ENCODE results near the gene LIPJ. TPM values are rescaled to one million over a fixed set of nuclear protein-coding genes. Genes with fewer than 3 reads are reported as not detected.

LIPJ gene
- total RNA-seq, 2 experiments from 2014 or later, result 0.06 TPM; not detected in 1

DNA sequence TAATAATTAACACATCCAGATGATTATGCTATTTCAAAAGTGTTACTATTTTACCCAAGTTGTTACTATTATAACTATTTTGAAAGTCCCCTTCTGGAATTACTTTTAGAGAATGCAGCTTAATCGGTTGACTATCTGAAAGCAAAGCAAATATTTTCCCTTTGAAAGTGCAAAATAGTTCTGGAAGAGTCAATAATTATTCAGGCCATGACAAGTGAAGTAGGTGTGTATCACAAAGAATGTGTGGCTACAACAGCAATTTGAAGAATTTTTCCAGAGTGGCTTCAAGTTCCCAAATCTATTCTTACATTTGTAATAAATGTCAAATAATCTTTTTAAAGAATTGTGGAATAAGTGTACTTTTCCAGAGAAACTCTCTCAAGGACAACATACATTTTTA is 46.2 kb upstream of the LIPJ start:
- H3K4me3 ChIP-seq (ENCODE audit: low read depth, low read length, poor library complexity, severe bottlenecking), result no peak overlapping the region
- DNase-seq (ENCODE audit: low spot score), result no peak
- BruUV-seq (replicated peaks), result no TSS peak
- H3K36me3 ChIP-seq (ENCODE audit: insufficient read depth, low read length), result no peaks in the 10 kb centered on the region
- ChIA-PET CTCF (ENCODE audit: unreplicated experiment) (no interaction called here), POLR2A (no interaction called here)
- no peaks in the 10 kb centered on the region for H3K4me1 ChIP-seq (ENCODE audit: insufficient read depth, low read length, poor library complexity, severe bottlenecking)
- H3K27ac ChIP-seq (ENCODE audit: low read depth, low read length, poor library complexity, severe bottlenecking), result no peak overlapping the region
- intact Hi-C loops (cut with micrococcal nuclease; ENCODE audit: unreplicated experiment), result no loop called here
- H3K79me2 ChIP-seq (ENCODE audit: insufficient read depth, low read depth, low read length), result no peaks in the 10 kb centered on the region
- H3K4me2 ChIP-seq (ENCODE audit: low read length), result no peak overlapping the region
- H4K20me1 ChIP-seq (ENCODE audit: insufficient read depth, low read length), result no peaks in the 10 kb centered on the region
- H2AFZ ChIP-seq (ENCODE audit: low read length), result no peak overlapping the region
- H3K9me3 ChIP-seq (ENCODE audit: low read length), result no peaks in the 10 kb centered on the region
- H3K9me2 ChIP-seq (ENCODE audit: insufficient read depth, low read length), result no peaks in the 10 kb centered on the region
- TF ChIP-seq CTCF (conservative IDR thresholded peaks at IDR 0.05; ENCODE audit: low read length), result no peak
- no peak for TF ChIP-seq EZH2phosphoT487 (IDR thresholded peaks at IDR 0.05; ENCODE audit: borderline replicate concordance, low read depth, low read length)

GRCh38 chr10:88541116-88541626 is 45.4 kb upstream of the LIPJ start:
- intact Hi-C loops (cut with micrococcal nuclease; ENCODE audit: unreplicated experiment), result no loop called here
- Histone ChIP-seq H3K9me3 (ENCODE audit: low read length) (no peaks in the 10 kb centered on the region), H2AFZ (ENCODE audit: low read length) (no peak overlapping the region), H3K27ac (ENCODE audit: low read depth, low read length, poor library complexity, severe bottlenecking) (no peak overlapping the region), H3K79me2 (ENCODE audit: insufficient read depth, low read depth, low read length) (no peaks in the 10 kb centered on the region), H4K20me1 (ENCODE audit: insufficient read depth, low read length) (no peaks in the 10 kb centered on the region), H3K4me3 (ENCODE audit: low read depth, low read length, poor library complexity, severe bottlenecking) (no peak overlapping the region), H3K4me2 (ENCODE audit: low read length) (no peak overlapping the region), H3K9me2 (ENCODE audit: insufficient read depth, low read length) (no peaks in the 10 kb centered on the region), H3K4me1 (ENCODE audit: insufficient read depth, low read length, poor library complexity, severe bottlenecking) (no peaks in the 10 kb centered on the region), H3K36me3 (ENCODE audit: insufficient read depth, low read length) (no peaks in the 10 kb centered on the region)
- DNase-seq (ENCODE audit: low spot score), result no peak
- ChIA-PET CTCF (ENCODE audit: unreplicated experiment) (no interaction called here), POLR2A (interaction anchor here (0.6 kb wide), 1 partner anchor 10 kb away, joined by 3 read pairs; no protein-coding TSS in a partner anchor)
- no peak for TF ChIP-seq CTCF (conservative IDR thresholded peaks at IDR 0.05; ENCODE audit: low read length)
- TF ChIP-seq EZH2phosphoT487 (IDR thresholded peaks at IDR 0.05; ENCODE audit: borderline replicate concordance, low read depth, low read length), result no peak
- no TSS peak for BruUV-seq (replicated peaks)

DNA sequence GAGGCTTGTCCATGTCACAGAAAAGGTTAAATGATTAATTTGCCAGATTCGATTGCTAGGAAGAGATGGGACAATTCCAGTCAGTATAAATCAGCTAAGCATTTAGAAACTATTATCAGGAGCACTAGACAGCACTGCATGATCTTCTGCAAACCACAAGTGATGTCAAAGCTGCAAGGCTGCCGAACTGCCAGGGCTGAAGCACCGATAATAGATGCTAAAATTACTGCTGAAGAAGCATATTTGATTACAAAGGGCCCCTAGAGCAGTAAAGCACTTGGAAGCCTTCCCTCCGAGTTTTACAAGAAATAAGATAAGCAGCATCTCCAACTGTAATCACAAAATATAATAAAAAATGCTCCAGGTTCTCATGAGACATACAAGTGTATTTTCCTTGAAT is 44.0 kb upstream of the LIPJ start:
- ChIA-PET CTCF (ENCODE audit: unreplicated experiment) (no interaction called here), POLR2A (no interaction called here)
- TF ChIP-seq CTCF (conservative IDR thresholded peaks at IDR 0.05; ENCODE audit: low read length) (no peak), EZH2phosphoT487 (IDR thresholded peaks at IDR 0.05; ENCODE audit: borderline replicate concordance, low read depth, low read length) (no peak)
- no peaks in the 10 kb centered on the region for H3K79me2 ChIP-seq (ENCODE audit: insufficient read depth, low read depth, low read length)
- H2AFZ ChIP-seq (ENCODE audit: low read length), result no peak overlapping the region
- no peak overlapping the region for H3K4me3 ChIP-seq (ENCODE audit: low read depth, low read length, poor library complexity, severe bottlenecking)
- no peak for DNase-seq (ENCODE audit: low spot score)
- H3K9me2 ChIP-seq (ENCODE audit: insufficient read depth, low read length), result no peaks in the 10 kb centered on the region
- no peak overlapping the region for H3K4me2 ChIP-seq (ENCODE audit: low read length)
- intact Hi-C loops (cut with micrococcal nuclease; ENCODE audit: unreplicated experiment), result no loop called here
- no peaks in the 10 kb centered on the region for H3K9me3 ChIP-seq (ENCODE audit: low read length)
- no TSS peak for BruUV-seq (replicated peaks)
- no peak overlapping the region for H3K27ac ChIP-seq (ENCODE audit: low read depth, low read length, poor library complexity, severe bottlenecking)
- no peaks in the 10 kb centered on the region for H3K36me3 ChIP-seq (ENCODE audit: insufficient read depth, low read length)
- no peaks in the 10 kb centered on the region for H3K4me1 ChIP-seq (ENCODE audit: insufficient read depth, low read length, poor library complexity, severe bottlenecking)
- H4K20me1 ChIP-seq (ENCODE audit: insufficient read depth, low read length), result no peaks in the 10 kb centered on the region

Measured in OCI-LY7 (cell line).